Small intestine (tissue), 7 donors: ENCODE measurements around the gene ARL3. TPM values are rescaled to one million over a fixed set of nuclear protein-coding genes. Genes with fewer than 3 reads are reported as not detected.

Experiments
- DNase-seq, 2 donors: peaks; one replicate each; pipeline versions ENCODE4 v3.0.0 to v3.0.0-alpha.2; 2013
- FAIRE-seq: peaks from 2 replicates; lab custom pipeline; 2012; peaks lifted over from hg19 to GRCh38; lab: Jason Lieb, UNC
- H3K27ac ChIP-seq, 3 donors: one replicate each; pipeline ENCODE4 v1.5.1; 2013; ENCODE audit warnings: low read length in 2 of 3, mild to moderate bottlenecking in 2 of 3, control low read depth in 1 of 3, inconsistent platforms in 1 of 3, low read depth in 1 of 3, moderate library complexity in 1 of 3
- H3K27me3 ChIP-seq, 3 donors: one replicate each; pipeline ENCODE4 v1.6.1; 2013; ENCODE audit warnings: low read length in 3 of 3, inconsistent platforms in 1 of 3; ENCODE audit not compliant: control insufficient read depth in 3 of 3, insufficient read depth in 3 of 3
- H3K36me3 ChIP-seq, 3 donors: one replicate each; pipeline ENCODE4 v1.6.1; 2013; ENCODE audit warnings: low read length in 3 of 3, inconsistent platforms in 1 of 3, low read depth in 1 of 3, mild to moderate bottlenecking in 1 of 3, moderate library complexity in 1 of 3; ENCODE audit not compliant: control insufficient read depth in 3 of 3, insufficient read depth in 2 of 3
- H3K4me1 ChIP-seq, 3 donors: one replicate each; pipeline ENCODE4 v1.6.1; 2013; ENCODE audit warnings: low read length in 2 of 3, inconsistent platforms in 1 of 3, low read depth in 1 of 3, mild to moderate bottlenecking in 1 of 3, moderate library complexity in 1 of 3; ENCODE audit not compliant: control insufficient read depth in 3 of 3, insufficient read depth in 2 of 3
- H3K4me3 ChIP-seq, 3 donors: one replicate each; pipeline ENCODE4 v1.5.1; 2013; ENCODE audit warnings: low read length in 3 of 3, control low read depth in 1 of 3, inconsistent platforms in 1 of 3, low read depth in 1 of 3, mild to moderate bottlenecking in 1 of 3, moderate library complexity in 1 of 3
- H3K9me3 ChIP-seq, 2 donors: one replicate each; pipeline ENCODE4 v1.6.1; 2013; ENCODE audit warnings: low read depth in 1 of 2, low read length in 1 of 2; ENCODE audit not compliant: control insufficient read depth in 2 of 2, insufficient read depth in 1 of 2
- WGBS, 3 donors: extraction: QIAGEN DNeasy Blood & Tissue Kit; methylation state at CpG; one replicate each; pipeline ENCODE4 v1.1.7; 2013; 5-methylcytosine and 5-hydroxymethylcytosine counted together
- polyA plus RNA-seq, 4 donors: library from polyadenylated mRNA; stranded (reverse) in 3 of 4; unstranded in 1 of 4; fragments of 200-250 nt in 3 of 4; fragments of 120-200 nt in 1 of 4; gene quantifications; one replicate each; pipeline versions ENCODE4 v1.2.1 to v1.2.3, GENCODE V29; 2013
- donor health status: healthy with polysubstance abuse.
- donor health status: control.
- donor health status: control.
- donor health status: Bipolar disorder and iron deficiency.
- donor health status: healthy.

Gene ARL3
- polyA plus RNA-seq, 4 donors = 3.4 to 8.3 (median 5.6) TPM

- DNase-seq (peak; percentile 60 to 76), FAIRE-seq (no peak)
- peaks cover 9 to 39% (median 12%) of the 10 kb centered on the region in 3 donors for H3K36me3 ChIP-seq
- peak overlapping the region; percentile 16 to 80 (median 42) for H3K27ac ChIP-seq
- no peaks in the 10 kb centered on the region for H3K9me3 ChIP-seq
- peaks cover 6 to 29% (median 19%) of the 10 kb centered on the region in 3 donors for H3K4me1 ChIP-seq
- WGBS, 3 donors = 1 to 4% (median 3%) methylated on average over 18 to 22 of the region's 22 CpGs
- H3K27me3 ChIP-seq = no peaks in the 10 kb centered on the region
- no peak overlapping the region for H3K4me3 ChIP-seq
These were observed 53.1 kb downstream of the ARL3 start for GRCh38 chr10:102660888-102661657.

DNA sequence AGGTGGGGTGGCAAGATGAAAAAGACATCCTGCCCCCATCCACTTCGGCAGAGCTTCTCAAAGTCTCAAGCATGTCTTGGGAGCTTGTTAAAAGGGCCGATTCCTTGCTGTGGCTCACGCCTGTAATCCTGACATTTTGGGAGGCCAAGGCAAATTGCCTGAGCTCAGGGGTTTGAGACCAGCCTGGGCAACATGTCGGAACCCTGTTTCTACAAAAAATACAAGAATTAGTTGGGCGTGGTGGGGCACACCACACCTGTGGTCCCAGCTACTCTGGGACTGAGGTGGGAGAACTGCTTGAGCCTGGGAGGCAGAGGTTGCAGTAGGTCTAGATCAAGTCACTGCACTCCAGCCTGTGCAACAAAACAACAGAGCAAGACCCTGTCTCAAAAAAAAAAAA lies 55.4 kb downstream of the ARL3 start:
- Histone ChIP-seq H3K36me3 (peaks cover 18 to 59% (median 23%) of the 10 kb centered on the region in 3 donors), H3K9me3 (no peaks in the 10 kb centered on the region), H3K4me1 (peaks cover 3 to 25% (median 19%) of the 10 kb centered on the region in 3 donors), H3K27ac (peak overlapping the region in 2 of 3 donors; percentile 28 to 91), H3K4me3 (no peak overlapping the region), H3K27me3 (no peaks in the 10 kb centered on the region)
- no peak for DNase-seq
- FAIRE-seq = no peak
- WGBS, 3 donors = 33 to 67% (median 41%) methylated on average over 5 of the region's 5 CpGs

GRCh38 chr10:102657984-102658724 lies 56.0 kb downstream of the ARL3 start:
- Histone ChIP-seq H3K9me3 (no peaks in the 10 kb centered on the region), H3K4me1 (peaks cover 8 to 25% (median 20%) of the 10 kb centered on the region in 3 donors), H3K36me3 (peaks cover 18 to 65% (median 23%) of the 10 kb centered on the region in 3 donors), H3K27ac (peak overlapping the region in 2 of 3 donors; percentile 28 to 91), H3K4me3 (no peak overlapping the region), H3K27me3 (no peaks in the 10 kb centered on the region)
- FAIRE-seq = no peak
- DNase-seq = peak; percentile 37 to 70
- WGBS, 3 donors = 9 to 36% (median 20%) methylated on average over 13 of the region's 13 CpGs

- FAIRE-seq = no peak
- H3K27ac ChIP-seq = peak overlapping the region in 2 of 3 donors; percentile 30 to 88
- no peak for DNase-seq
- H3K36me3 ChIP-seq = peaks cover 18 to 72% (median 23%) of the 10 kb centered on the region in 3 donors
- H3K27me3 ChIP-seq = no peaks in the 10 kb centered on the region
- no peaks in the 10 kb centered on the region for H3K9me3 ChIP-seq
- 20 to 56% (median 25%) methylated on average over 11 of the region's 11 CpGs for WGBS, 3 donors
- no peak overlapping the region for H3K4me3 ChIP-seq
- H3K4me1 ChIP-seq = peaks cover 8 to 25% (median 23%) of the 10 kb centered on the region in 3 donors
These were observed 56.7 kb downstream of the ARL3 start for GRCh38 chr10:102657451-102657850.

DNA sequence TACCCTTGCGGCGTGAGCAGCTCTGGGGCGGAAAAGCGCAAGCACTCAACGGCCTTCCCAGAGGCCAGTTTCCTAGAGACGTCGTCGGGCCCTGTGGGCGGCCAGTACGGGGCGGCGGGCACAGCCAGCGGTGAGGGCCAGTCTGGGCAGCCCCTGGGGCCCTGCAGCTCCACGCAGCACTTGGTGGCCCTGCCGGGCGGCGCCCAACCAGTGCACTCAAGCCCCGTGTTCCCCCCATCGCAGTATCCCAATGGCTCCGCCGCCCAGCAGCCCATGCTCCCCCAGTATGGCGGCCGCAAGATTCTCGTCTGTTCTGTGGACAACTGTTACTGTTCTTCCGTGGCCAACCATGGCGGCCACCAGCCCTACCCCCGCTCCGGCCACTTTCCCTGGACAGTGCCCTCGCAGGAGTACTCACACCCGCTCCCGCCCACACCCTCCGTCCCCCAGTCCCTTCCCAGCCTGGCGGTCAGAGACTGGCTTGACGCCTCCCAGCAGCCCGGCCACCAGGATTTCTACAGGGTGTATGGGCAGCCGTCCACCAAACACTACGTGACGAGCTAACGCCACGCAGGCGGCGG lies 57.3 kb downstream of the ARL3 start:
- H3K9me3 ChIP-seq = no peaks in the 10 kb centered on the region
- H3K27me3 ChIP-seq = no peaks in the 10 kb centered on the region
- WGBS, 3 donors = 77 to 87% (median 84%) methylated on average over 41 to 42 of the region's 42 CpGs
- FAIRE-seq (no peak), DNase-seq (no peak)
- H3K4me1 ChIP-seq = peaks cover 8 to 29% (median 23%) of the 10 kb centered on the region in 3 donors
- H3K36me3 ChIP-seq = peaks cover 18 to 78% (median 23%) of the 10 kb centered on the region in 3 donors
- no peak overlapping the region for H3K4me3 ChIP-seq
- peak overlapping the region in 2 of 3 donors; percentile 30 to 88 for H3K27ac ChIP-seq

- FAIRE-seq (no peak), DNase-seq (no peak)
- no peaks in the 10 kb centered on the region for H3K27me3 ChIP-seq
- no peaks in the 10 kb centered on the region for H3K9me3 ChIP-seq
- peaks cover 18 to 87% (median 23%) of the 10 kb centered on the region in 3 donors for H3K36me3 ChIP-seq
- H3K27ac ChIP-seq = peak overlapping the region in 1 of 3 donors; percentile 8
- 87 to 90% (median 87%) methylated on average over 12 of the region's 12 CpGs for WGBS, 3 donors
- peaks cover 8 to 29% (median 28%) of the 10 kb centered on the region in 3 donors for H3K4me1 ChIP-seq
- H3K4me3 ChIP-seq = no peak overlapping the region
These were observed 58.2 kb downstream of the ARL3 start for GRCh38 chr10:102656026-102656425.

- H3K27ac ChIP-seq = peak overlapping the region in 1 of 3 donors; percentile 32
- no peak overlapping the region for H3K4me3 ChIP-seq
- 65 to 82% (median 77%) methylated on average over 12 of the region's 12 CpGs for WGBS, 3 donors
- DNase-seq (no peak), FAIRE-seq (no peak)
- peaks cover 18 to 93% (median 23%) of the 10 kb centered on the region in 3 donors for H3K36me3 ChIP-seq
- H3K4me1 ChIP-seq = peaks cover 12 to 32% (median 27%) of the 10 kb centered on the region in 3 donors
- H3K9me3 ChIP-seq = no peaks in the 10 kb centered on the region
- no peaks in the 10 kb centered on the region for H3K27me3 ChIP-seq
These were observed 59.2 kb downstream of the ARL3 start for GRCh38 chr10:102654969-102655368.

DNA sequence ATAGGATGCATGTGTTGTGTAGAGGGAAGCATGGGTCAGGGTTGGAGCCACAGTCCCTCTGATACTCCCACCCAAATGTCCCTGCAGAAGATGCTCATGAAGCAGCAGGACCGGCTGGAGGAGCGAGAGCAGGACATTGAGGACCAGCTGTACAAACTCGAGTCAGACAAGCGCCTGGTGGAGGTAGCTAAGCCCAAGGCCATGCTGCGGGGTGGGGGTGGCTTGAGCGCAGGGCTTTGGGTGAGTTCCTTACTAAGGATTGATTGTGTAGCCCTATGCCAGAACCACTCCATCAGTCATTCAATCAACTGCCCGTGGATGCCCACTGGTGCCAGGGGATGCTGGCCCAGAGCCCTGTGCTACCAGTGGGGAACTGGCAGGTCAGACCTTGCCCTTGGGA lies 59.6 kb downstream of the ARL3 start:
- DNase-seq (no peak), FAIRE-seq (no peak)
- Histone ChIP-seq H3K9me3 (no peaks in the 10 kb centered on the region), H3K36me3 (peaks cover 18 to 96% (median 23%) of the 10 kb centered on the region in 3 donors), H3K27ac (peak overlapping the region in 1 of 3 donors; percentile 32), H3K4me1 (peaks cover 12 to 37% (median 31%) of the 10 kb centered on the region in 3 donors), H3K4me3 (no peak overlapping the region), H3K27me3 (no peaks in the 10 kb centered on the region)
- 76 to 78% (median 77%) methylated on average over 6 to 7 of the region's 7 CpGs for WGBS, 3 donors
